OCI-M2 (cell line): Measurements from ENCODE around the gene RBM19.
"Not testable (repeated sequence)": the region's sequence is repeated elsewhere in the genome, so short reads cannot be mapped to it uniquely, and the experiment has no call there.

ENCODE experiments used
- DNase-seq: peaks from one replicate; lab custom pipeline; 2025; ENCODE audit not compliant: unreplicated experiment; lab: John Stamatoyannopoulos, UW

RBM19 gene

DNA sequence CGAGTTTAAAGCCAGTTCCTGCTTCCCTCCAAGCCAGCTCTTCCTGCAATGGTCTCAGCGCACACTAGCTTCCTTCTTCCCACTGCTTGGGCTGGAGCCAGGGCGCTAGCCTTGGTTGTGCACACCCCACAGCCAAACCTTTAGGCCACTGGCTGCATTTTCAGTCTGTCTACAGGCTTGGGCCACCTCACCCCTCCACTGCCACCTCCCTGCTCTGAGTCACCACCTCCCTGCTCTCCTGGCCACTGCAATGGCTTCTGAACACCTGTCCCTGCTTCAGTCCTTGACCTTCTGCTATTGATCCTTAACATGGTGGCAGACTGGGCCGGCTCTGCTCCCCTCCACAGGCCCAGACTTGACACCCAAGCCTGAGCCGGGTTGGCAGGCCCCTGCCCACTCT, 151.1 kb downstream of the RBM19 start:
- DNase-seq: no peak

DNA sequence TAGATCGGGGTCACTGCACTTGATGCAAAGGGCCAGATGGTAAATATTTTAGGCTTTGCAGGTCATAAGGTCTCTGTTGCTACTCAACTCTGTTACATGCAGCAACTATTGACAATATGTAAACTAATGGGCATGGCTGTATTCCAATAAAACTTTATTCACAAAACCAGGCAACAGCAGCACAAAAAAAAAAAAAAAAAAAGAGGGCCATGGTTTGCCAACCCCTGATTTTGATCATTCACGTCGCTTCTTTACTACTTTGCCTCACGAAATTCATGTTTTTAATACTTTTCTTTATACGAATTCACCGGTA, 152.9 kb downstream of the RBM19 start:
- DNase-seq: no peak

DNA sequence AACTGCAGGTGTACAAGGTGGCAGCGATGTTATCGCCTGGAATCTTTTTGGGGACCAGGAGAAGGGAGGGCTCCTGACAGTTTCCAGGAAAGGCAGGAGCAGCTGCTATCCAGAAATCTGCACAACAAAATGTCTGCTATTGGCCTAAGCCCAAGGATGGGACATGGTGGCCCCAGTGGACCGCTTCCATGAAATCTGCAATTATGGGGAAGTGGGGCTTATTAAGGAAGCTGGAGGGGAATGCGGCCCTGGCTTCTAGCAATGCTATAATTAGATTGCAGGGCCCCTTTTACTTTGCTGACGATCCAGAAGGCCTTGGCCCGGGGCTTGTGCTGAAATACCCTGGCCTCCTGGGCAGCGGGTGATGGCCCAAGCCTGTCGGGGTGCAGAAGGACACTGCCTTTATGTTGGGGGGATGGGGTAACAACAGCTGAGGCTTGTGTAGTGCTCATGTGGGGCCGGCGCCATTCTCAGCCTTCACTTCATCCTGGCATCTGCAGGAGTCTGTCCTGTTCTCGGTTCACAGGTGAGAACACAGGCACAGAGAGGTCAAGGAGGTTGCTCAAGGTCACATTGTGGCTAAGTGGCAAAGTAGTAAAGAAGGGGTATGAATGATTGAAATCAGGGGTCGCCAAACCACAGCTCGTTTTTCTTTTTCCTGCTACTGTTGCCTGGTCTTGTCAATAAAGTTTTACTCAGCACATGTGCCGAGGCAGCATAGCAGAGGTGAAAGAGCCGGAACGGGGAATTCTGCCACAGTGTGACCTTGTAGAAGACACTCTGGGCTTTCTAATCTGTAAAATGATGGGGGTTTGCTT, 153.5 kb downstream of the RBM19 start:
- no peak for DNase-seq

DNA sequence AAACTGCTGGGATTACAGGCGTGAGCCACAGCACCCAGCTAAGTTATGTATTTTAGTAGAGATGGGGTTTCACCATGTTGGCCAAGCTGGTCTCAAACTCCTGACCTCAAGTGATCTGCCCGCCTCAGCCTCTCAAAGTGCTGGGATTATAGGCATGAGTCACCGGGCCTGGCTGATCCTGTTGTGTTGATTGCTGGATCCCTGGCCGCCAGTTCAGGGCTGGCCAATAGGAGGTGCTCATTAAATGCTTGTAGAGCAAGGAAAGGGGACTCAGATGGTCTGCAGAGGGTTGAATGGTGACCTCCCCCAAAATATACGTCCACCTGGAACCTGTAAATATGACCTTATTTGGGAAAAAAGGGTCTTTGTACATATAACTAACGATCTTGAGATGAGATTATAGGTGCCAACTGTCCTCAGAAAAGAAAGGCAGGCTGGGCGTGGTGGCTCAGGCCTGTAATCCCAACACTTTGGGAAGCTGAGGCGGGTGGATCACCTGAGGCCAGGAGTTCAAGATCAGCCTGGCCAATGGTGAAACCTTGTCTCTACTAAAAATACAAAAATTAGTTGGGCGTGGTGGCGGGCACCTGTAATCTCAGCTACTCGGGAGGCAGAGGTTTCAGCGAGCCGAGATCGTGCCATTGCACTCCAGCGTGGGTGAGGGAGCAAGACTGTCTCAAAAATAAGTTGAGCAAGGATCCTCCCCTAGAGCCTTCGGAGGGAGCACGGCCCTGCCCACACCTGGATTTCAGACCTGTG, 156.5 kb downstream of the RBM19 start:
- not testable (repeated sequence) for DNase-seq

DNA sequence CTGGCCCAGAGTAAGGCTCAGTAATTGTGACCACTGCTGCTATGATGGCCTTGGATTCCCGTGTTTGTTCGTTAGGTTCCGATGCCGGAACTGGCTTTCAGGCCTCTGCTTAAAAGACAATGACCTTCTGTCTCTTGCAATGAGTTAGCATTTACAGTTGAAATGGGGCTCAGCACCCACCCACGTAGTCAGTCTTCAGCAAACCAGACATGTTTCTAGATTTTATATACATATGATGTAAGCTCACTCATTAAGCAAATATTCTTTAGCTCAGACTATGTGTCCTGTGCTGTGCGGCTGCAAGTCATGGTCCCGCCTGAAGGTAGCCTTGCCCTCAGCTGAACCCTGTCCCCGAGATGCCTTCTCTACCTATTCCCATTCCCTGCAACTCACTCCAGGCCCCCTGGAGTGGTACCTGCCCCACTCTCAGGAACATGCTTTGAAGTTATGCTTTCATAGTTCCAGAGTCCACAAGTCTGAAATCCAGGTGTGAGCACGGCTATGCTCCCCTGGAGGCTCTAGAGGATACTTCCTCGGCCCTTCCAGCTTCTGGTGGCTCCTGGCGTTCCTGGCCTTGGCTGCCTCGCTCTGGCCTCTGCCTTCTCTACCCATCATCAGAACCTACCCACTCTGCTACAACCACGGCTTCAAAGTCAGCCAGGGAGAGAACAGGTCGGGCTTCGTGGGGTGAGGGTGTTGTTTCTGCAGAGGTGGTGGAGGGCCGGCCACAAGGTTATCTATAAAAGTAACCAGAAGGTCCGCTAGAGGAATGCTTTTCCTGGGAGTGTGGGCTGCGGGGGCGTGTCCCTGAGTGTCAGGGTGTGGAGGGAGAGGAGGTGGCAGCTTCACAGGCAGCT, 157.8 kb downstream of the RBM19 start:
- no peak for DNase-seq

DNA sequence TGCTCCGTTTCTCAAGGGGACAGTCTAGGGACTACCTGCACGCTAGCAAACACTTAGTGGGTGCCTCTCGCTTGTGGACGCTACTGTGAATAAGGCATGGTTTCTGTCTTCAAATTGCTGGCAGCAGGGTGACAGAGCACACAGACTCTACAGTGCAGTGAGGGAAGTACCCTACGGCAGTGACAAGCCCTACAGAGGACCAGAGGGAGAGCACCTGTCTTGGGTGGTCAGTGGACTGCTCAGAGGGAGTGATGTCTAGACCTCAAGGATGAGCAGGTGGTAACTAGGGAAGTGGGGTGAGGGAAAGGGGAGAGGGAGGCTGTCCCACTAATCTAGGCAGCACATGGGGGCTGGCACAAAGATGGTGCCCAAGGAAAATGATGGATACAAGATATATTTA, 160.5 kb downstream of the RBM19 start:
- no peak for DNase-seq

DNA sequence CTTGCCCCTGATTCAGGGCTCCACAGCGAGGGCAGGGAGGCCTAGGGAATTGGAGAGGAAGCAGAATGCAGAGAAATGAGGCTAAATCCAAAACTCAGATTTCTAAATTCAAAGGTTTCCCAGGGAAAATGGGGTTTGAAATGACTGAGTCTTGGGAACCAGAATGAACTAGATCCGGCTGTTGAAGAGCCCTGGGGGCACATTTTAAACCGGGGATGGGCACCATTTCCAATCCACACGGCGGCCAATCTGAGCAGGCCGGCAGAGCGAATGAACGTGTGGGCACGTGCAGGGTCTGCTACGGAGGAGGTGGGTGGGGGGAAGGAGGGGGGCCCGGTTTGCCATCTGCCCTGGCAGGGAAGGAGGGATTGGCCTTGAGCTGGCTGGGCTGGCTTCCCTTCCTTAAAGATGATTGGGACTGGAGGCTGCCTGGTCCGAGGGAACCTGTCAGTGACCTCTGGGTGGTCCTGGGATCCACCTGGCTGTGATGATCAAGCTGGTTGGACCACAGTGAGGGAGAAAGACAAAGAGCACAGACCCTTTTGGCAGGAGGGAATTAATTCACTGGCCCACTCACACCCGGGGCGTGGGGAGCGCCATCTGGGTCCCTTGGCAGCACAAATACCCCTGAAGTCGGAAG, 161.0 kb downstream of the RBM19 start:
- no peak for DNase-seq

DNA sequence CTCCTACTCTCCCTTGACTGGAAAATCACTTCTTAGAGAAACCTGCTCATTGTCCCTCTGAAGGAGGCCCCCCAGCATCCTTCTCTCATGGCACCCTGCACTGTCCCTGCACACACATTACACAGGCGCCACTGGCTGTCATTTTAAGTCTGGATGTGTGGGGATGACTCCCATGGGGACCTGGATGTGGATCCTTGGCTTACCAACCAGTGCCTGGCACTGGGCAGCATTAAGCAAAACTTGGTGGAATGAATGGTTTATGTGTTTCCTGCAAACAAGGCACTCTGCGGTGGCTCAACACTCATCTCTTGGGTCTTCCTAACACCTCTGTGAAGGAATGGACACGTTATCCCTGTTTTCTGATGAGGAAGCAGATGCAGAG, 162.4 kb downstream of the RBM19 start:
- no peak for DNase-seq

DNA sequence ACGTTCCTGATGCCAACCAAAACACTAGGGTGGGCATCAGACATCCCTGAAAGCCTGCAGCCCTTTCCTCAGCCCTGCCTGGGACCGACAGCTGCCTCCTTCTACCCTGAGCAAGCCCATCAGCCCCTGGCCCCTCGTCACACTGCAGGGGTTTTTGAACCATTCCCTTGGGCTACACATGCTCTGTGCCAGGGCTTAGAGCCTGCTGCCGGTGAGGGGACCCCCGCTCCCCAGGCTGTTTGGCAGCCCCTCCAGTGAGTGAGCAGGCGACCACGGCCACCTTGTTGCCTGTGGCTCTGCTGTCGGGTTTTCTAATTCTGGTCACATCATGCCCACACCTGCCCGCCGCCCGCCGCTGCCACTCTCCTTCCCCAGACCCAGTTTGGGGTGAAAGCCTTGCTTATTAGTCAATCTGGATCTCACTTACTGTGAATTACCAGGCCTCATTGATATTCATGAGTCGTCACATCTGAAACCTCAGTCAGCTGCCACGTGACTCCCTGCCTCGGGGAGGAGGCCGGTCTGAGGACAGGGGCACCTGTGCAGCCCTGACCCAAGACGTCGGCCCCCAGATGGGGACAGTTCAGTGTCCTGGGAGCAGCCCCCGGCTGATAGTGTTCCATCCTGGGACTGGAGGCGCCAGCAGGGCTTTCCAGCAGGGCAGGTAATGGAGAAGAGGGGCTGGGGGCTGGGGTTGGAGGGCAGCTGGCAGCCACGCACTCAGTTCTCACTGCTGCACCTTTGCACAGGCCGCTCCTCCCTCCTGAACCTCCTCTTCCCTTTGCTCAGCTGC, 163.0 kb downstream of the RBM19 start:
- no peak for DNase-seq

DNA sequence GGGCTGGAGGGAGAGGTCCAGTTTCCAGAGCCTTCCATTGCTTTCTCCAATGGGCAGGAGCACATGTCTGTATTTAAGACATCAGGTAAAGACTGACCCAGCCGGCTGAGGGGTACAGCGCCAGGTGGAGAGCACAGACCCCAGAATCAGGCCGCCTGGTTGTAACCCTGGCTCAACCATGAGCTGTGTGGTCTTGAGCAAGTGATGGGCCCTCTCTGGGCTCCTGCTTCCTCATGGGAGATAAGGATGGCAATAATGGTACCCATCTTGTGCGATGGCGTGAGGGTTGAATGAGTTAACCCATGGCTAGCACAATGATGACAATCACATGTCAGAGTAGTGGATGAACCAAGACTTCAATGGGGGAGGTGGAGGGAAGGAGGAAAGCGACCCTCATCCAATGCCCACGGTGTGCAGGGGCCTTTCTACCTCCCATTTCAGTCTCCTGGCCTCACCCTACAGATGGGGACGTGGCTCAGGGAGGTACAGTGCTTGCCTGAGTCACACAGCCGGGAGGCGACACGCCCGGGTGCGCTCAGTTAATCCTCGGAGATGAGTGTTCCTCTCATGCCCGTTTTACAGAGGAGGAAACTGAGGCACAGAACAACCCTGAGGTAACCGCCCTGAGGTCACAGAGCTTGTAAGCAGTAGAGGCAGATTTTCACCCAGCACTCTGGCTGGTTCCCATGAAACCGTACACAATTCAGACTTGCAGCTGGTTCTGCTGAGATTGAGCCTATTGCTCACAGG, 163.9 kb downstream of the RBM19 start:
- DNase-seq: no peak

DNA sequence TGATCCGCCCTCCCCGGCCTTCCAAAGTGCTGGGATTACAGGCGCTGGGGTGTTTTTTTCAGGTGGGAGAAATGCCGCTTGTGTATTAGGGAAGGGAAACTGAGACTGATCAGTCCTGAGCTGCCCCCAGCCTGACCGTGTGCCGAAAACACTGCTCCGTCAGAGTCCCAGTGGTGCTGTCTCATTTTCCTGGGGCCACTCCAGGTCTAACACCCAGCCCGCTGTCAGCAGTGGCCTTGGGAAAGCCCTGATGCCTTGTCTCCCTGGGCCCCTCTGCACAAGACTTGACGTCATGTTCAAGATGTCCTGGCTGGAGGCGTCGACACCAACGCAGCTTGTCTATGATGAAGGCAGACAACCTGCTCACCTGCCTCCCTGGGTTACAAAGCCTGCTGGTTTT, 165.9 kb downstream of the RBM19 start:
- DNase-seq: no peak

DNA sequence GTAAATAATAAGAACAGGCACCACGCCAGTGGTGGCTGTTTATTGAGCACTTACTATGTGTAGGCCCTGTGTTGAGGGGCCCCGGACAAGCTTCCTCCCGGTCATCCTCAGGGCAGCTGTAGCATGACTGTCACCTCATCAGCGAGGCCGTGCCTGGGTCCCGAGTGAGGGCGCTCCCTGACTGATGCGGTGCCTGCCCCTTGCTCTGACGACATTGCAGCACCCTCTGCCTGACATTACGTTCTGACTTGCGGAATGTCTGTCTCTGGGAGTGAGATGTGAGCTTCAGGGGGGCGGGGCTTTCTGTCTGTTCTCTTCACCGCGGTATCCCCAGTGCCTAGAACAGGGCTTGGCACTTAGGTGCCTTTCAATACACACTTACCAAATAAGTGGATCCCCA, 167.6 kb downstream of the RBM19 start:
- no peak for DNase-seq

DNA sequence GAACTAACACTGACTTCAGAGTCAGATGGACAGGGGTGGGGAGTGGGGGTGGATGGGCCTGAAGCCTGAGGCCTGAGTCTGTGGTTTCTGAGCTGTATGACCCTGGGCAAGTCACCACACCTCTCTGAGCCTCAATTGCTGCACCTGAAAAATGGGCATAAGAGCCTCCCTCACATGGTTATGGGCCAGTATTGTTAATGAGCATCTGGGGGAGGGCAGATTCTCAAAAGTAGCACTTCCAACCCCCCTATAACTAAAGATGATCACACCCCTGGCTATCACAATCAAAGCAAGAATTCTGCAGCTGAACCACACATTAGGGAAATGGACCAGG, 168.6 kb downstream of the RBM19 start:
- no peak for DNase-seq

DNA sequence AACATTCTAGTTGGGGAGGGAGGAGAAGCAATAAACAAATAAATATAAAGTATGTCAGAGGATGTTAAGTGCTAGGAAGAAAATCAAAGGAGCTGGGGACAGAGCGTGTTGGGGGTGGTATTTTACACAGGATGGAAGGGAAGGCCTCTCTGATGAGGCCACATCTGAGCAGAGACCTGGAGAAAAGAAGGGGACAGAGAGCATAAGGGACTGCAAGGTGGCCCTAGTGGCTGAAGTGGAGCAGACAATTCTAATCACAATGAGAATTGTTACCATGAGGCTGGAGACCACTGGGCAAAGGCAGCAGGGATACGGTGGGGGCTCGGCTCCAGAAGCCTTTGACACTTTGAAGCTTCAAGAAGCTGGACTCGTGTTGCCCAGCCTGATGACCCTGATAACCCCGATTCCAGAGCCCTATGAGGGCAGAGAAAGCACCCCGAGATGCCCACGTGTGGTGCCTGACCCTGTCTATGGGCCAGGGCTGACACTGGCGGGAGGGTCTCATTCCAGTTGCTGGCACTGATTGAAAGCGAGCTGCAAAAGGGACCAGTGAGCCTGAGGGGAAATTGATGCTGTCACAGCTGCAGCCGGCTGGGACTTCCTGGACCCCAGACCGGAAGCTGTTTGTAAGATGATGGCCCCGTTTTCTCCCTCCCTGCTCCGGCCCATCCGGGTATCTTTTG, 169.1 kb downstream of the RBM19 start:
- no peak for DNase-seq

DNA sequence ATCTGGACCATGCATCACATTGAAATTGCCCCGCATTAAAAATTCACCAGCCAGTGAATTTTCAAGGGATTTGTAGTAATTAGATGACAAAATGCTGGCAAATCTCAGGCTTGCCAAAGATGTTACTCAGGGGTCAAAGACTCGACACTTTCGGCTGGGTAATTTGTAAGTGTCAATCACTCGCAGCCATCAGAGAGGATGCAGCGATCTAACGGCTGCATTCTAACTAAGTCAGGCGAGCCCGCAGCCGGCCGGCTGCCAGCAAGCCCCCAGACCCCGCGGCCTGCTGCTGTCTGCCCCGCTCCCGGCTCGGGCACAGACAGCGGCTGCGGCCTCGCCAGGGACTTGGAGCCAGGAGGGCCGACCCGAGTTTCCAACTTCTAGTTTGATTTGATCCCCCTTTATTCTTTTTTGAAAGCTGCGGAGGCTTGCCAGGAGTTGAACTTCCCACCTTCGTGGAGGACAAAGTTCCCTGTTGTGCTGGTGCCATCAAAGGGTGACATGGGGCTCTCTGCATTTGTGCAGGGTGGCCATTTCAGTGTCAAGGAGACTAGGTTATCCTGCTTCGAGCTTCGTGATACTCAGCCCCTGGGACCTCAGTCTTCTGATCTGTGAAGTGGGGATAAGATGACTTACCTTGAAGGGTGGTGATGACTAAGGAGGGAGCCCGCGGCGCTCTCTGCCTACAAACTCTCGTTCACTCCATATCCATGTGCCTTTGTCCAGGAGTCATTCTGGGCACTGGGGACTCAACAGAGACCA, 169.9 kb downstream of the RBM19 start:
- DNase-seq: no peak

DNA sequence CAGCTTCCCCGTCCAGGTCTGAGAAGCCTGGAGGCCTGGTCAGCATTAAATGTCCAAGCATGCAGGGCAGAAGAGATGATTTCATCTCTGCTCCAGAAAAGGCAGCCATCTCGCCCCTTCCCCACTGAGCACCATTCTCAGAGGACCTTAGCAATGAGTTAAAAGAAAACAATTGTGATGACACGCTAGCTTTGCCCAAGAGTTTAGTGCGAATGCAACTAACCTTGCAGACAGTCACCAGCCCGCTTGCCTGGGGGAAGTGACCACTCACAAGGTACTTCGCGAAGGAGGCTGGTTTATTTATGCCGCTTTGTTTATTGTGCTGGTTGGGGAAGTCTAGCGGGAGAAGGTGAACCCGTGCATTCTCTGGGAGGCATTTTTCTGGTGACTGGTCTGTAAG, 170.7 kb downstream of the RBM19 start:
- no peak for DNase-seq

DNA sequence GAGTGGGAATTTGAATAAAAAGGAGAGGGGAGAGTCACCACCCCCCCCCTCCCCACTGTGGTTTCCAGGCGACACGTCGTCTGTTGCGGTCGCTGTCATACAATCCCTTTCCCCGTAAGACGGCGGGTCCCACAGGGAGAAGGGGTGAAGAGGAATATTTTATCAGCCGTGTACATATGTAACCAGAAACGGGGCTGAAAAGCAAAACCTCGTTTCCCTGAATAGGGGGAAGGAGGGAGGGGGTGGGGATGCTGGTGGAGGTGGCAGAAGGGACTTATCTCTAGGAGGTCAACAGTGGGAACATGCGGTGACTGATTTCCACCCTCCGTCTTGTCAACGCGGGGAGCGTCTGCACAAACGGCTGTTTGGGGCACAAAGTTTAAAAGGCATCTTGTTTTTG, 171.4 kb downstream of the RBM19 start:
- DNase-seq: peak; percentile 30

DNA sequence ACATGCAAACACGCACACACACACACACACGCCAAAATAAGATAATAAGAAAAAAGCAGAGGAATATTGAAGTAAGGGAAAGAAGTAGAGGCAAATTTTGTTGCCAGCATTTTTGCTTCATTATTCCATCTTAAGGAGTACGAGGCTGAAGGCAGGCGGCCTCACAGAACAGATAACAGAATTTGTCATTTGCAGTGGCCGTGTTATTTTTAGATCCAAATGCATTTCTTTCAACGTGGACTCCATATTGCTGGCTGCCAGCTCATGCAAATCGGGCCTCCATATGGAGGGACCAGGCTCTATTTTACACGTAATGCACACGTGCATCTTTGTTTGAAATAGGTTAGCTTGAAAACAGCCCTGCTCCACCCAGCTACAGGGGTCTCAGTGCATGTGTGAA, 172.9 kb downstream of the RBM19 start:
- no peak for DNase-seq

DNA sequence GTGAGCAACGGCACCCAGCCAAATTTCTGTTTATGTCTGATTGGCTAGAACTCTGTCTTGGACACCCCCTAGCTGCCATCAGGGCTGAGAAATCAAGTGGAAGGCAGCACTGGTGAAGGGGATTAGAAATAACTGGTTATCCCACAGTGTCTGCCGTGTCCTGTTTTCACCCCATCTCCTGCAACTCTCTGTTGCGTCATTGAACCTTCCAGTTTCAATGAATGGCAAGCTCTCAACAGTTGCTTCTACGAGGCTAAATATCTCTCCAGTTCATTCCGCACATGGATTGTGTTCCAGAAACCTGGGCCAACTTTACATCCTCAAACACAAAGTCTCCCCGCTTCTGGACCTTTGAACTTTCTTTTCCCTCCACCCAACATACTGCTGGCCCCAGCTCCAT, 173.7 kb downstream of the RBM19 start:
- no peak for DNase-seq
